ENCODE data around the gene NMNAT1.
"Not testable (repeated sequence)": the region's sequence is repeated elsewhere in the genome, so short reads cannot be mapped to it uniquely, and the experiment has no call there.

Gene NMNAT1

GRCh38 chr1:9917901-9918300, 25.4 kb upstream of the NMNAT1 start:
- DNase-seq, result no peak

- no peak for DNase-seq
Observed at GRCh38 chr1:9920606-9921005, 22.7 kb upstream of the NMNAT1 start.

- DNase-seq, result no peak
Observed at GRCh38 chr1:9922342-9922741, 20.9 kb upstream of the NMNAT1 start.

- no peak for DNase-seq
Observed at GRCh38 chr1:9927259-9927658, 16.0 kb upstream of the NMNAT1 start.

GRCh38 chr1:9929431-9930385, 13.6 kb upstream of the NMNAT1 start:
- DNase-seq, result peak in 47 of 56 donors; percentile 10 to 79 (median 56)

GRCh38 chr1:9942399-9942938, 806 bp upstream of the NMNAT1 start:
- DNase-seq, result peak in 4 of 56 donors; percentile 2 to 34 (median 24)

GRCh38 chr1:9946315-9946714, 3.0 kb downstream of the NMNAT1 start:
- no peak for DNase-seq

GRCh38 chr1:9957726-9958125, 14.5 kb downstream of the NMNAT1 start:
- no peak for DNase-seq

- no peak for DNase-seq
Observed at GRCh38 chr1:9960011-9960410, 16.7 kb downstream of the NMNAT1 start.

- no peak for DNase-seq
Observed at GRCh38 chr1:9960706-9961562, 17.7 kb downstream of the NMNAT1 start.

- peak in 14 of 56 donors; percentile 2 to 49 (median 8) for DNase-seq
Observed at GRCh38 chr1:9984253-9984652, 41.0 kb downstream of the NMNAT1 start.

- DNase-seq, result peak in 1 of 56 donors; percentile 9
Observed at GRCh38 chr1:9985001-9985400, 41.7 kb downstream of the NMNAT1 start.

- DNase-seq, result no peak
Observed at GRCh38 chr1:9989773-9990172, 46.5 kb downstream of the NMNAT1 start.

- no peak for DNase-seq
Observed at GRCh38 chr1:9990944-9991343, 47.7 kb downstream of the NMNAT1 start.

- DNase-seq, result no peak
Observed at GRCh38 chr1:9992910-9993309, 49.6 kb downstream of the NMNAT1 start.

GRCh38 chr1:9993561-9994075, 50.3 kb downstream of the NMNAT1 start:
- DNase-seq, result no peak

- DNase-seq, result peak in 13 of 56 donors; percentile 6 to 36 (median 15)
Observed at GRCh38 chr1:9996624-9997582, 53.6 kb downstream of the NMNAT1 start, which contains the start of gene RBP7. Gene RBP7 (plus strand): TSS chr1:9997228. CDS start chr1:9997259, 31 bp downstream.

- DNase-seq, result peak in 50 of 56 donors; percentile 2 to 78 (median 42)
Observed at GRCh38 chr1:10001016-10001665, 57.9 kb downstream of the NMNAT1 start.

- DNase-seq, result not testable (repeated sequence)
Observed at GRCh38 chr1:10005248-10005647, 62.0 kb downstream of the NMNAT1 start.

GRCh38 chr1:10007169-10007568, 63.9 kb downstream of the NMNAT1 start:
- no peak for DNase-seq

All from nucleus accumbens (tissue), 56 donors.